Kidney tubule cell (primary cell): ENCODE data around the gene TNS3.
"Not testable (repeated sequence)": the region's sequence is repeated elsewhere in the genome, so short reads cannot be mapped to it uniquely, and the experiment has no call there.

Experiments used
- DNase-seq: peaks from one replicate; pipeline ENCODE4 v3.0.0-alpha.2; 2018; ENCODE audit warnings: low spot score

Gene TNS3

GRCh38 chr7:47449810-47450590, 131.9 kb downstream of the TNS3 start:
- DNase-seq = peak; percentile 50

- DNase-seq = no peak
Observed at GRCh38 chr7:47448971-47449370, 132.9 kb downstream of the TNS3 start.

- DNase-seq = no peak
Observed at GRCh38 chr7:47447621-47448349, 134.1 kb downstream of the TNS3 start.

GRCh38 chr7:47446871-47447466, 134.9 kb downstream of the TNS3 start:
- DNase-seq = peak; percentile 66

GRCh38 chr7:47444376-47445098, 137.4 kb downstream of the TNS3 start:
- no peak for DNase-seq

- DNase-seq = peak; percentile 40
Observed at GRCh38 chr7:47443049-47443448, 138.9 kb downstream of the TNS3 start.

GRCh38 chr7:47442605-47442865, 139.4 kb downstream of the TNS3 start:
- DNase-seq = no peak

- peak; percentile 74 for DNase-seq
Observed at GRCh38 chr7:47441796-47442604, 139.9 kb downstream of the TNS3 start.

- DNase-seq = not testable (repeated sequence)
Observed at GRCh38 chr7:47441048-47441447, 140.9 kb downstream of the TNS3 start.

GRCh38 chr7:47440320-47440719, 141.6 kb downstream of the TNS3 start:
- no peak for DNase-seq

- DNase-seq = no peak
Observed at GRCh38 chr7:47439181-47439667, 142.7 kb downstream of the TNS3 start.

GRCh38 chr7:47438411-47439029, 143.4 kb downstream of the TNS3 start:
- no peak for DNase-seq

GRCh38 chr7:47435889-47436312, 146.0 kb downstream of the TNS3 start:
- DNase-seq = peak; percentile 74

GRCh38 chr7:47433564-47433895, 148.4 kb downstream of the TNS3 start:
- DNase-seq = no peak

GRCh38 chr7:47432671-47433563, 149.0 kb downstream of the TNS3 start:
- DNase-seq = no peak

- no peak for DNase-seq
Observed at GRCh38 chr7:47430422-47430821, 151.5 kb downstream of the TNS3 start.

GRCh38 chr7:47428768-47429472, 153.0 kb downstream of the TNS3 start:
- DNase-seq = no peak

GRCh38 chr7:47428052-47428767, 153.7 kb downstream of the TNS3 start:
- no peak for DNase-seq
